Inflammatory macrophage (primary cell): ENCODE data around the gene CASP9.
"Not testable (repeated sequence)": the region's sequence is repeated elsewhere in the genome, so short reads cannot be mapped to it uniquely, and the experiment has no call there.

Experiments
- DNase-seq, 2 donors: peaks; one replicate each; pipeline ENCODE4 v3.0.0-alpha.2; 2020 to 2022

The CASP9 gene

GRCh38 chr1:15525050-15526020, 1.3 kb upstream of the CASP9 start:
- DNase-seq, result no peak

- peak; percentile 98 to 99 for DNase-seq
Observed at GRCh38 chr1:15524283-15525049, 451 bp upstream of the CASP9 start.

- DNase-seq, result peak; percentile 25 to 64
Observed at GRCh38 chr1:15523104-15524020, 653 bp downstream of the CASP9 start.

- no peak for DNase-seq
Observed at GRCh38 chr1:15522551-15522950, 1.5 kb downstream of the CASP9 start.

GRCh38 chr1:15521206-15521906, 2.7 kb downstream of the CASP9 start:
- DNase-seq, result not testable (repeated sequence)

GRCh38 chr1:15519625-15520024, 4.4 kb downstream of the CASP9 start:
- DNase-seq, result no peak

GRCh38 chr1:15515022-15515663, 8.9 kb downstream of the CASP9 start:
- peak; percentile 24 to 60 for DNase-seq

GRCh38 chr1:15514557-15514956, 9.5 kb downstream of the CASP9 start:
- DNase-seq, result not testable (repeated sequence)

GRCh38 chr1:15513919-15514318, 10.1 kb downstream of the CASP9 start:
- no peak for DNase-seq

GRCh38 chr1:15513192-15513591, 10.8 kb downstream of the CASP9 start:
- no peak for DNase-seq

GRCh38 chr1:15510611-15511405, 13.2 kb downstream of the CASP9 start:
- no peak for DNase-seq

GRCh38 chr1:15509586-15509985, 14.4 kb downstream of the CASP9 start:
- no peak for DNase-seq

GRCh38 chr1:15508700-15509487, 15.1 kb downstream of the CASP9 start:
- no peak for DNase-seq

- no peak for DNase-seq
Observed at GRCh38 chr1:15507278-15507677, 16.7 kb downstream of the CASP9 start.

- DNase-seq, result no peak
Observed at GRCh38 chr1:15506831-15507230, 17.2 kb downstream of the CASP9 start.

GRCh38 chr1:15504436-15504835, 19.6 kb downstream of the CASP9 start:
- DNase-seq, result no peak

GRCh38 chr1:15501208-15502032, 22.6 kb downstream of the CASP9 start:
- DNase-seq, result peak; percentile 66 to 68
